IMR-90 (cell line): ENCODE measurements around the gene ACKR2. TPM values are rescaled to one million over a fixed set of nuclear protein-coding genes. Genes with fewer than 3 reads are reported as not detected.

ENCODE experiments used
- ATAC-seq: fragments of 200-7000 bp; cut with Tn5 transposase; 2 replicates; pipeline ENCODE4 v1.9.1; 2020; ENCODE audit warnings: low read depth, mild to moderate bottlenecking, moderate library complexity
- BruUV-seq: library from RNA; stranded (reverse); fragments of 400-500 nt; replicated peaks from 2 replicates; lab custom pipeline; 2021; lab: Mats Ljungman, UMichigan
- CTCF ChIA-PET: fragments of 300-600 bp; formaldehyde crosslinking; extraction: SDS; loops from one replicate; lab custom pipeline; 2021; ENCODE audit warnings: antibody characterized with exemption; lab: Yijun Ruan, JAX
- POLR2A ChIA-PET: fragments of 300-600 bp; sonication (Branson Sonifier 250); formaldehyde crosslinking; loops from one replicate; lab custom pipeline; 2022; ENCODE audit warnings: antibody characterized with exemption; ENCODE audit not compliant: unreplicated experiment; lab: Charles Lee
- DNase-seq: peaks from one replicate; pipeline ENCODE4 v3.0.0; 2013
- H2AFZ ChIP-seq: replicated peaks from 2 replicates; pipeline ENCODE3; 2013; ENCODE audit warnings: low read length, mild to moderate bottlenecking; ENCODE audit not compliant: poor library complexity
- H2AK5ac ChIP-seq: 2 replicates; pipeline ENCODE4 v1.6.1; 2013; ENCODE audit warnings: low read depth, low read length, inconsistent platforms
- H2AK9ac ChIP-seq: replicated peaks from 2 replicates; pipeline ENCODE3; 2013; ENCODE audit warnings: mild to moderate bottlenecking, low read depth, low read length, moderate library complexity; ENCODE audit not compliant: poor library complexity
- H2BK120ac ChIP-seq: 2 replicates; pipeline ENCODE4 v1.6.1; 2013; ENCODE audit warnings: low read depth, low read length, inconsistent platforms
- H2BK15ac ChIP-seq: 3 replicates; pipeline ENCODE4 v1.6.1; 2013; ENCODE audit warnings: low read depth, low read length, inconsistent platforms
- H2BK20ac ChIP-seq: 2 replicates; pipeline ENCODE4 v1.6.1; 2013; ENCODE audit warnings: low read depth, mild to moderate bottlenecking, inconsistent platforms, low read length, moderate library complexity
- H2BK5ac ChIP-seq: 2 replicates; pipeline ENCODE4 v1.6.1; 2013; ENCODE audit warnings: mild to moderate bottlenecking, low read depth, low read length, inconsistent platforms; ENCODE audit not compliant: poor library complexity, severe bottlenecking
- H3K14ac ChIP-seq: replicated peaks from 2 replicates; pipeline ENCODE4 v1.6.1; 2013; ENCODE audit warnings: low read depth, low read length, inconsistent platforms
- H3K18ac ChIP-seq: 2 replicates; pipeline ENCODE4 v1.6.1; 2013; ENCODE audit warnings: low read depth, low read length, control low read depth
- H3K23ac ChIP-seq: 2 replicates; pipeline ENCODE4 v1.6.1; 2013; ENCODE audit warnings: low read depth, low read length, inconsistent platforms
- H3K27ac ChIP-seq: 2 replicates; pipeline ENCODE4 v1.5.1; 2013; ENCODE audit warnings: mild to moderate bottlenecking, control low read depth, low read length; ENCODE audit not compliant: insufficient read depth
- H3K27me3 ChIP-seq: 2 replicates; pipeline ENCODE4 v1.6.1; 2013; ENCODE audit warnings: low read length; ENCODE audit not compliant: control insufficient read depth, insufficient read depth
- H3K36me3 ChIP-seq: 2 replicates; pipeline ENCODE4 v1.6.1; 2013; ENCODE audit warnings: low read length, mixed read lengths; ENCODE audit not compliant: control insufficient read depth, insufficient read depth
- H3K4ac ChIP-seq: 2 replicates; pipeline ENCODE4 v1.6.1; 2013; ENCODE audit warnings: low read depth, low read length, inconsistent platforms
- H3K4me1 ChIP-seq: 2 replicates; pipeline ENCODE4 v1.6.1; 2013; ENCODE audit warnings: low read length, mixed read lengths; ENCODE audit not compliant: control insufficient read depth, insufficient read depth
- H3K4me2 ChIP-seq: 2 replicates; pipeline ENCODE4 v1.6.1; 2013; ENCODE audit warnings: low read depth, mild to moderate bottlenecking, control low read depth, low read length, moderate library complexity
- H3K4me3 ChIP-seq: 2 replicates; pipeline ENCODE4 v1.5.1; 2013; ENCODE audit warnings: low read depth, mild to moderate bottlenecking, control low read depth, low read length, moderate library complexity; ENCODE audit not compliant: insufficient read depth
- H3K56ac ChIP-seq: 2 replicates; pipeline ENCODE4 v1.6.1; 2013; ENCODE audit warnings: low read length, inconsistent platforms; ENCODE audit not compliant: insufficient read depth; ENCODE audit errors: extremely low read depth
- H3K79me1 ChIP-seq, 2 experiments: 2 replicates each; pipeline ENCODE4 v1.6.1; 2013; ENCODE audit warnings: low read length in 2 of 2, inconsistent platforms in 1 of 2, low read depth in 1 of 2
- H3K9ac ChIP-seq: 2 replicates; pipeline ENCODE4 v1.6.1; 2013; ENCODE audit warnings: low read depth, low read length, control low read depth
- H3K9me1 ChIP-seq: 2 replicates; pipeline ENCODE4 v1.6.1; 2013; ENCODE audit warnings: low read length, inconsistent platforms; ENCODE audit not compliant: insufficient read depth
- H3K9me3 ChIP-seq: 2 replicates; pipeline ENCODE4 v1.6.1; 2013; ENCODE audit warnings: low read length; ENCODE audit not compliant: control insufficient read depth, insufficient read depth
- H4K20me1 ChIP-seq: 2 replicates; pipeline ENCODE4 v1.6.1; 2013; ENCODE audit warnings: low read length, inconsistent platforms; ENCODE audit not compliant: insufficient read depth
- H4K5ac ChIP-seq: 2 replicates; pipeline ENCODE4 v1.6.1; 2013; ENCODE audit warnings: mild to moderate bottlenecking, low read depth, low read length, control low read depth
- H4K8ac ChIP-seq, 2 experiments: 2 replicates each; pipeline ENCODE4 v1.6.1; 2013; ENCODE audit warnings: low read depth in 2 of 2, low read length in 2 of 2, control low read depth in 1 of 2, inconsistent platforms in 1 of 2
- H4K91ac ChIP-seq: 2 replicates; pipeline ENCODE4 v1.6.1; 2013; ENCODE audit warnings: low read depth, low read length, inconsistent platforms; ENCODE audit not compliant: insufficient read depth
- ELK1 ChIP-seq: fragments of 150-350 bp; IDR thresholded peaks from 2 replicates; pipeline ENCODE4 v1.6.1; 2016; ENCODE audit warnings: low read depth, mild to moderate bottlenecking, low read length, moderate library complexity, borderline replicate concordance
- MAFK ChIP-seq: IDR thresholded peaks from 2 replicates; pipeline ENCODE4 v1.6.1; 2012; ENCODE audit warnings: low read depth, low read length, improper control_type of control experiment
- MAZ ChIP-seq: IDR thresholded peaks from 2 replicates; pipeline ENCODE4 v1.6.1; 2012; ENCODE audit warnings: low read depth, mild to moderate bottlenecking, low read length, improper control_type of control experiment, moderate library complexity, borderline replicate concordance
- NFE2L2 ChIP-seq: fragments of 150-350 bp; IDR thresholded peaks from 2 replicates; pipeline ENCODE4 v1.6.1; 2016; ENCODE audit warnings: low read depth, mild to moderate bottlenecking, low read length
- WGBS, 2 experiments: methylation state at CpG; one replicate each; pipeline versions ENCODE4 v1.1.5 to v1.1.7; 2013; ENCODE audit warnings: missing lambda C conversion rate in 2 of 2; ENCODE audit not compliant: insufficient read length in 1 of 2; ENCODE audit errors: extremely low coverage in 2 of 2; 5-methylcytosine and 5-hydroxymethylcytosine counted together
- dilution Hi-C: fragments of 300-500 bp; cut with HindIII; formaldehyde crosslinking; loops from one replicate; pipeline ENCODE4 v1.14.3; 2018; ENCODE audit warnings: low sequenced_read_pairs; ENCODE audit not compliant: unreplicated experiment
- in situ Hi-C: fragments of 300-500 bp; cut with MboI; formaldehyde crosslinking; loops from 3 replicates; pipeline ENCODE4 v1.14.3; 2019; ENCODE audit warnings: low sequenced_read_pairs, inconsistent platforms, mixed read lengths
- intact Hi-C: fragments of 100-400 bp; cut with micrococcal nuclease; formaldehyde crosslinking; loops from 2 replicates; pipeline ENCODE4 v1.10.0; 2022
- polyA plus RNA-seq, 3 experiments: library from polyadenylated mRNA; depleted of rRNA; stranded (reverse); fragments of >200 nt; gene quantifications; 2 replicates each; pipeline ENCODE4 v1.2.3, GENCODE V29; 2012; ENCODE audit warnings: low replicate concordance in 1 of 3
- total RNA-seq: library from RNA; depleted of rRNA; stranded (reverse); fragments of >200 nt; gene quantifications from 2 replicates; pipeline ENCODE4 v1.2.3, GENCODE V29; 2012

Gene ACKR2
- total and polyA plus RNA-seq, 2 of the 4 experiments (the other 2 are of a cell fraction): 0.10 TPM; not detected in 1

- no peak overlapping the region for H2BK20ac ChIP-seq
- no peak overlapping the region for H2BK15ac ChIP-seq
- 73% methylated on average over 2 of the region's 7 CpGs; no CpG with 5 or more reads in 1 of the 2 experiments for whole genome bisulfite sequencing, 2 experiments
- H2AK5ac ChIP-seq: no peak overlapping the region
- H3K9me1 ChIP-seq: no peaks in the 10 kb centered on the region
- H4K8ac ChIP-seq: no peak overlapping the region
- DNase-seq: no peak
- TF ChIP-seq NFE2L2 (no peak), MAZ (no peak), MAFK (no peak), ELK1 (no peak)
- no peak overlapping the region for H3K18ac ChIP-seq
- H3K14ac ChIP-seq: no peak overlapping the region
- ChIA-PET CTCF (interaction anchor here (0.7 kb wide), 1 partner anchor 493 kb away, joined by 3 read pairs; no protein-coding TSS in a partner anchor), POLR2A (no interaction called here)
- H3K79me1 ChIP-seq: no peaks in the 10 kb centered on the region
- H2AFZ ChIP-seq: no peak overlapping the region
- no peak overlapping the region for H3K4me2 ChIP-seq
- H3K4me1 ChIP-seq: no peaks in the 10 kb centered on the region
- no peak overlapping the region for H3K56ac ChIP-seq
- no peak overlapping the region for H2BK120ac ChIP-seq
- no peaks in the 10 kb centered on the region for H4K20me1 ChIP-seq
- H3K9ac ChIP-seq: no peak overlapping the region
- ATAC-seq: no peak
- H3K27me3 ChIP-seq: peaks cover 20% of the 10 kb centered on the region
- H2AK9ac ChIP-seq: no peak overlapping the region
- H3K4me3 ChIP-seq: no peak overlapping the region
- no peak overlapping the region for H3K27ac ChIP-seq
- H3K4ac ChIP-seq: no peak overlapping the region
- intact Hi-C loops (no loop called here), dilution Hi-C loops (no loop called here), in situ Hi-C loops (no loop called here)
- H3K9me3 ChIP-seq: no peaks in the 10 kb centered on the region
- H4K91ac ChIP-seq: no peak overlapping the region
- no peaks in the 10 kb centered on the region for H3K36me3 ChIP-seq
- H3K23ac ChIP-seq: no peak overlapping the region
- no peak overlapping the region for H4K5ac ChIP-seq
- H2BK5ac ChIP-seq: no peak overlapping the region
- BruUV-seq: no TSS peak
Observed at GRCh38 chr3:42867138-42867537, 57.9 kb downstream of the ACKR2 start.
